SU-DHL-6 (cell line): ENCODE results near the gene ACTR5.

Source experiments
- H2AFZ ChIP-seq: fragments of 200-600 bp; sonication (generic); 2 replicates; pipeline ENCODE4 v1.6.1; 2014; ENCODE audit warnings: low read depth, mild to moderate bottlenecking, moderate library complexity, mixed read lengths, antibody characterized with exemption, low read length; ENCODE audit not compliant: severe bottlenecking
- H3F3A ChIP-seq: fragments of 200-600 bp; shearing (Covaris generic); 2 replicates; pipeline ENCODE4 v1.6.0; 2016; ENCODE audit warnings: antibody characterized with exemption, mild to moderate bottlenecking; ENCODE audit not compliant: insufficient read depth
- H3K27ac ChIP-seq: fragments of 200-600 bp; sonication (generic); 2 replicates; pipeline ENCODE4 v1.5.1; 2016; ENCODE audit warnings: low read depth, mild to moderate bottlenecking, low read length, moderate library complexity, mixed read lengths
- H3K27me3 ChIP-seq: fragments of 200-600 bp; sonication (generic), shearing (Covaris generic); 2 replicates; pipeline ENCODE4 v1.6.0; 2014; ENCODE audit warnings: mild to moderate bottlenecking, low read length
- H3K36me3 ChIP-seq: fragments of 200-600 bp; sonication (generic); 2 replicates; pipeline ENCODE4 v1.6.1; 2014; ENCODE audit warnings: mild to moderate bottlenecking, low read length, mixed read lengths
- H3K4me2 ChIP-seq: fragments of 300-600, 200-600 bp; shearing (Covaris generic), sonication (generic); 2 replicates; pipeline ENCODE4 v1.6.0; 2014; ENCODE audit warnings: low read length, low read depth, mild to moderate bottlenecking; ENCODE audit not compliant: poor library complexity, severe bottlenecking
- H3K4me3 ChIP-seq: fragments of 200-600 bp; sonication (generic); 2 replicates; pipeline ENCODE4 v1.5.1; 2014; ENCODE audit warnings: antibody characterized with exemption, low read length, mild to moderate bottlenecking, mixed read lengths; ENCODE audit not compliant: insufficient read depth, poor library complexity, severe bottlenecking
- H3K79me2 ChIP-seq: fragments of 200-600 bp; sonication (generic); 2 replicates; pipeline ENCODE4 v1.6.1; 2014; ENCODE audit warnings: mild to moderate bottlenecking, low read length, moderate library complexity; ENCODE audit not compliant: insufficient read depth
- H3K9ac ChIP-seq: fragments of 200-600 bp; sonication (generic); 2 replicates; pipeline ENCODE4 v1.7.0; 2014; ENCODE audit warnings: mild to moderate bottlenecking, low read length
- H3K9me2 ChIP-seq: fragments of 200-600 bp; sonication (generic); replicated peaks from 2 replicates; pipeline ENCODE4 v1.6.1; 2014; ENCODE audit warnings: low read length; ENCODE audit not compliant: insufficient read depth
- H3K9me3 ChIP-seq: fragments of 200-600 bp; sonication (generic); 2 replicates; pipeline ENCODE4 v1.6.1; 2014; ENCODE audit warnings: low read length, mixed read lengths; ENCODE audit not compliant: insufficient read depth
- H4K20me1 ChIP-seq: fragments of 200-600 bp; sonication (generic); 2 replicates; pipeline ENCODE4 v1.6.1; 2014; ENCODE audit warnings: low read depth, mild to moderate bottlenecking, antibody characterized with exemption, low read length, moderate library complexity, mixed read lengths
- CTCF ChIP-seq: fragments of 200-600 bp; sonication (generic); IDR thresholded peaks from one replicate; pipeline ENCODE4 v1.5.1; 2017; ENCODE audit warnings: antibody characterized with exemption, mild to moderate bottlenecking, low read length, moderate library complexity; ENCODE audit not compliant: insufficient read depth, poor library complexity, severe bottlenecking
- EZH2phosphoT487 ChIP-seq: fragments of 200-600 bp; sonication (generic), shearing (Covaris generic); conservative IDR thresholded peaks from 2 replicates; pipeline ENCODE4 v1.6.1; 2018; ENCODE audit warnings: mild to moderate bottlenecking, antibody characterized with exemption, low read length, moderate library complexity, mixed read lengths

ACTR5 gene

GRCh38 chr20:38731738-38732113 is 16.5 kb upstream of the ACTR5 start:
- no peaks in the 10 kb centered on the region for H3F3A ChIP-seq
- no peak overlapping the region for H3K9ac ChIP-seq
- H3K27me3 ChIP-seq = no peaks in the 10 kb centered on the region
- TF ChIP-seq CTCF (no peak), EZH2phosphoT487 (no peak)
- no peak overlapping the region for H3K4me3 ChIP-seq
- H3K9me2 ChIP-seq = no peaks in the 10 kb centered on the region
- no peaks in the 10 kb centered on the region for H3K9me3 ChIP-seq
- H4K20me1 ChIP-seq = no peaks in the 10 kb centered on the region
- H2AFZ ChIP-seq = no peak overlapping the region
- H3K36me3 ChIP-seq = no peaks in the 10 kb centered on the region
- H3K27ac ChIP-seq = no peak overlapping the region
- H3K79me2 ChIP-seq = no peaks in the 10 kb centered on the region
- H3K4me2 ChIP-seq = peak overlapping the region; percentile 57

GRCh38 chr20:38732981-38733380 is 15.3 kb upstream of the ACTR5 start:
- Histone ChIP-seq H3K27me3 (no peaks in the 10 kb centered on the region), H3K9ac (no peak overlapping the region), H3F3A (no peaks in the 10 kb centered on the region), H2AFZ (no peak overlapping the region), H3K9me3 (no peaks in the 10 kb centered on the region), H3K36me3 (no peaks in the 10 kb centered on the region), H4K20me1 (no peaks in the 10 kb centered on the region), H3K27ac (no peak overlapping the region), H3K79me2 (no peaks in the 10 kb centered on the region), H3K4me3 (no peak overlapping the region), H3K9me2 (no peaks in the 10 kb centered on the region), H3K4me2 (no peak overlapping the region)
- TF ChIP-seq EZH2phosphoT487 (no peak), CTCF (no peak)

- TF ChIP-seq CTCF (no peak), EZH2phosphoT487 (no peak)
- no peaks in the 10 kb centered on the region for H3K9me2 ChIP-seq
- H3K4me2 ChIP-seq = no peak overlapping the region
- H3K36me3 ChIP-seq = no peaks in the 10 kb centered on the region
- H3K27ac ChIP-seq = no peak overlapping the region
- H3K9ac ChIP-seq = no peak overlapping the region
- no peak overlapping the region for H3K4me3 ChIP-seq
- H4K20me1 ChIP-seq = no peaks in the 10 kb centered on the region
- no peaks in the 10 kb centered on the region for H3K9me3 ChIP-seq
- H2AFZ ChIP-seq = no peak overlapping the region
- H3F3A ChIP-seq = no peaks in the 10 kb centered on the region
- no peaks in the 10 kb centered on the region for H3K27me3 ChIP-seq
- H3K79me2 ChIP-seq = no peaks in the 10 kb centered on the region
Measured at GRCh38 chr20:38735172-38735571, 13.1 kb upstream of the ACTR5 start.

GRCh38 chr20:38737887-38738286 is 10.4 kb upstream of the ACTR5 start:
- Histone ChIP-seq H3K4me3 (no peak overlapping the region), H3K9ac (no peak overlapping the region), H3F3A (no peaks in the 10 kb centered on the region), H3K9me3 (no peaks in the 10 kb centered on the region), H3K27me3 (no peaks in the 10 kb centered on the region), H3K9me2 (no peaks in the 10 kb centered on the region), H3K36me3 (no peaks in the 10 kb centered on the region), H3K4me2 (no peak overlapping the region), H3K79me2 (no peaks in the 10 kb centered on the region), H2AFZ (no peak overlapping the region), H4K20me1 (no peaks in the 10 kb centered on the region), H3K27ac (no peak overlapping the region)
- no peak for TF ChIP-seq EZH2phosphoT487
- TF ChIP-seq CTCF = no peak
